Trophoblast cell (in vitro differentiated cells and primary cell): ENCODE measurements around the gene SMYD3.
"Not testable (repeated sequence)": the region's sequence is repeated elsewhere in the genome, so short reads cannot be mapped to it uniquely, and the experiment has no call there.

Experiments used
- DNase-seq, 2 donors: peaks; one replicate each; pipeline ENCODE4 v3.0.0-alpha.2; 2016
- H2AFZ ChIP-seq: 2 replicates; pipeline ENCODE4 v1.6.1; 2013; ENCODE audit warnings: low read length, moderate library complexity, mild to moderate bottlenecking; ENCODE audit not compliant: insufficient read depth, poor library complexity
- H2AK5ac ChIP-seq: 2 replicates; pipeline ENCODE4 v1.6.1; 2013; ENCODE audit warnings: mild to moderate bottlenecking, low read length
- H2BK120ac ChIP-seq: 2 replicates; pipeline ENCODE4 v1.6.1; 2013; ENCODE audit warnings: low read length, mild to moderate bottlenecking, moderate library complexity; ENCODE audit not compliant: insufficient read depth, poor library complexity
- H2BK12ac ChIP-seq: 2 replicates; pipeline ENCODE4 v1.6.1; 2013; ENCODE audit warnings: mild to moderate bottlenecking, low read length, moderate library complexity
- H2BK5ac ChIP-seq: 2 replicates; pipeline ENCODE4 v1.6.1; 2013; ENCODE audit warnings: low read length, low read depth, moderate library complexity, mild to moderate bottlenecking; ENCODE audit not compliant: poor library complexity
- H3K14ac ChIP-seq: 2 replicates; pipeline ENCODE4 v1.6.1; 2013; ENCODE audit warnings: mild to moderate bottlenecking, low read length
- H3K18ac ChIP-seq: 2 replicates; pipeline ENCODE4 v1.6.1; 2013; ENCODE audit warnings: mild to moderate bottlenecking, low read length
- H3K23ac ChIP-seq: 2 replicates; pipeline ENCODE4 v1.6.1; 2013; ENCODE audit warnings: low read length
- H3K27ac ChIP-seq: 2 replicates; pipeline ENCODE4 v1.5.1; 2013; ENCODE audit warnings: low read depth, mild to moderate bottlenecking, inconsistent platforms, low read length, moderate library complexity
- H3K27me3 ChIP-seq: 2 replicates; pipeline ENCODE4 v1.6.1; 2013; ENCODE audit warnings: inconsistent platforms, mild to moderate bottlenecking, low read length, moderate library complexity; ENCODE audit not compliant: insufficient read depth
- H3K36me3 ChIP-seq, 2 experiments: 1 replicate in 1 of 2; 2 replicates in 1 of 2; pipeline ENCODE4 v1.6.1; 2013; ENCODE audit warnings: low read length in 2 of 2, mild to moderate bottlenecking in 2 of 2, moderate library complexity in 1 of 2; ENCODE audit not compliant: insufficient read depth in 2 of 2, control insufficient read depth in 1 of 2
- H3K4ac ChIP-seq: 2 replicates; pipeline ENCODE4 v1.6.1; 2013; ENCODE audit warnings: low read depth, mild to moderate bottlenecking, low read length, moderate library complexity
- H3K4me1 ChIP-seq, 2 experiments: 1 replicate in 1 of 2; 2 replicates in 1 of 2; pipeline ENCODE4 v1.6.1; 2013; ENCODE audit warnings: low read length in 2 of 2, mild to moderate bottlenecking in 2 of 2, moderate library complexity in 1 of 2; ENCODE audit not compliant: insufficient read depth in 2 of 2, control insufficient read depth in 1 of 2
- H3K4me2 ChIP-seq: 2 replicates; pipeline ENCODE4 v1.6.1; 2013; ENCODE audit warnings: inconsistent platforms, mild to moderate bottlenecking, low read length, moderate library complexity
- H3K4me3 ChIP-seq: 2 replicates; pipeline ENCODE4 v1.5.1; 2013; ENCODE audit warnings: mild to moderate bottlenecking, low read depth, low read length, inconsistent platforms
- H3K79me1 ChIP-seq: one replicate; pipeline ENCODE4 v1.6.1; 2013; ENCODE audit warnings: low read length
- H3K79me2 ChIP-seq: 2 replicates; pipeline ENCODE4 v1.6.1; 2013; ENCODE audit warnings: low read length, mild to moderate bottlenecking; ENCODE audit not compliant: control insufficient read depth, insufficient read depth, poor library complexity
- H3K9ac ChIP-seq: 2 replicates; pipeline ENCODE4 v1.6.1; 2013; ENCODE audit warnings: mild to moderate bottlenecking, low read length
- H3K9me3 ChIP-seq: 2 replicates; pipeline ENCODE4 v1.6.1; 2013; ENCODE audit warnings: low read depth, mild to moderate bottlenecking, control low read depth, inconsistent platforms, low read length; ENCODE audit not compliant: insufficient read depth
- H4K12ac ChIP-seq: 2 replicates; pipeline ENCODE4 v1.6.1; 2013; ENCODE audit warnings: low read depth, mild to moderate bottlenecking, low read length, moderate library complexity
- H4K8ac ChIP-seq: 2 replicates; pipeline ENCODE4 v1.6.1; 2013; ENCODE audit warnings: low read depth, mild to moderate bottlenecking, low read length, moderate library complexity
- H4K91ac ChIP-seq: one replicate; pipeline ENCODE4 v1.6.1; 2013; ENCODE audit warnings: low read depth, mild to moderate bottlenecking, low read length, moderate library complexity
- WGBS: extraction: QIAGEN DNeasy Blood & Tissue Kit; methylation state at CpG from one replicate; pipeline ENCODE4 v1.1.7; 2013; ENCODE audit warnings: missing lambda C conversion rate; ENCODE audit not compliant: insufficient read length, insufficient coverage; ENCODE audit errors: extremely low coverage; 5-methylcytosine and 5-hydroxymethylcytosine counted together

Gene SMYD3

GRCh38 chr1:246074421-246074820 lies 432.7 kb downstream of the SMYD3 start:
- no peak overlapping the region for H3K9ac ChIP-seq
- no CpG with 5 or more reads among the region's 2 CpGs for WGBS
- H4K12ac ChIP-seq: no peak overlapping the region
- H2BK5ac ChIP-seq: no peak overlapping the region
- H2AFZ ChIP-seq: no peak overlapping the region
- H2AK5ac ChIP-seq: no peak overlapping the region
- H3K4me1 ChIP-seq: peaks cover 0 to 5% of the 10 kb centered on the region in 2 experiments
- H3K18ac ChIP-seq: no peak overlapping the region
- no peaks in the 10 kb centered on the region for H3K79me1 ChIP-seq
- no peak overlapping the region for H3K23ac ChIP-seq
- DNase-seq: no peak
- no peak overlapping the region for H3K4ac ChIP-seq
- H3K36me3 ChIP-seq: no peaks in the 10 kb centered on the region
- H4K91ac ChIP-seq: no peak overlapping the region
- no peak overlapping the region for H2BK12ac ChIP-seq
- no peak overlapping the region for H3K4me2 ChIP-seq
- H3K14ac ChIP-seq: no peak overlapping the region
- H3K9me3 ChIP-seq: no peaks in the 10 kb centered on the region
- H3K79me2 ChIP-seq: no peaks in the 10 kb centered on the region
- H3K27ac ChIP-seq: no peak overlapping the region
- no peak overlapping the region for H3K4me3 ChIP-seq
- H4K8ac ChIP-seq: no peak overlapping the region
- no peak overlapping the region for H2BK120ac ChIP-seq
- H3K27me3 ChIP-seq: no peaks in the 10 kb centered on the region

GRCh38 chr1:246072456-246072955 lies 434.6 kb downstream of the SMYD3 start:
- Histone ChIP-seq H2AK5ac (no peak overlapping the region), H3K79me2 (no peaks in the 10 kb centered on the region), H2BK120ac (no peak overlapping the region), H3K27me3 (no peaks in the 10 kb centered on the region), H2AFZ (no peak overlapping the region), H3K4me3 (no peak overlapping the region), H3K14ac (no peak overlapping the region), H3K18ac (no peak overlapping the region), H3K36me3 (no peaks in the 10 kb centered on the region), H2BK12ac (peak overlapping the region; percentile 30), H3K27ac (no peak overlapping the region), H4K12ac (no peak overlapping the region), H3K9me3 (no peaks in the 10 kb centered on the region), H2BK5ac (no peak overlapping the region), H3K4me1 (peaks cover 2 to 5% of the 10 kb centered on the region in 2 experiments), H3K4me2 (no peak overlapping the region), H3K79me1 (no peaks in the 10 kb centered on the region), H3K4ac (no peak overlapping the region), H4K91ac (no peak overlapping the region), H4K8ac (no peak overlapping the region), H3K9ac (no peak overlapping the region), H3K23ac (no peak overlapping the region)
- WGBS: no CpG with 5 or more reads among the region's 5 CpGs
- no peak for DNase-seq

DNA sequence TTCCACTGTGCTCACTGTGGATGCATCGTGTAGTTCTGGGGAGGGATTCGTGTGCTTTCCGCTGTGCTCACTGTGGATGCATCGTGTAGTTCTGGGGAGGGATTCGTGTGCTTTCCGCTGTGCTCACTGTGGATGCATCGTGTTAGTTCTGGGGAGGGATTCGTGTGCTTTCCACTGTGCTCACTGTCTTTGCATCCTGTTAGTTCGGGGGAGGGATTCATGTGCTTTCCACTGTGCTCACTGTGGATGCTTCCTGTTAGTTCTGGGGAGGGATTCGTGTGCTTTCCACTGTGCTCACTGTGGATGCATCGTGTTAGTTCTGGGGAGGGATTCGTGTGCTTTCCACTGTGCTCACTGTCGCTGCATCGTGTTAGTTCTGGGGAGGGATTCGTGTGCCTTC lies 435.1 kb downstream of the SMYD3 start:
- not testable (repeated sequence) for H3K4ac ChIP-seq, H4K12ac ChIP-seq, H3K14ac ChIP-seq, H3K4me2 ChIP-seq, H3K27me3 ChIP-seq, H3K4me1 ChIP-seq, H2BK12ac ChIP-seq, DNase-seq, H3K4me3 ChIP-seq, H3K9me3 ChIP-seq, H3K79me2 ChIP-seq, H2BK5ac ChIP-seq, H3K27ac ChIP-seq, H2AFZ ChIP-seq, H4K91ac ChIP-seq, H2AK5ac ChIP-seq, H4K8ac ChIP-seq, H3K18ac ChIP-seq, H2BK120ac ChIP-seq, H3K36me3 ChIP-seq, H3K23ac ChIP-seq, H3K9ac ChIP-seq, H3K79me1 ChIP-seq
- no CpG with 5 or more reads among the region's 15 CpGs for WGBS

- H3K27ac ChIP-seq, H3K23ac ChIP-seq, H3K36me3 ChIP-seq, H4K12ac ChIP-seq, H4K91ac ChIP-seq, H2AK5ac ChIP-seq, H3K4me3 ChIP-seq, H4K8ac ChIP-seq, DNase-seq, H3K79me2 ChIP-seq, H2BK120ac ChIP-seq, H3K4ac ChIP-seq, H3K79me1 ChIP-seq, H3K4me1 ChIP-seq, H3K27me3 ChIP-seq, H3K9me3 ChIP-seq, H2AFZ ChIP-seq, H3K18ac ChIP-seq, H3K4me2 ChIP-seq, H2BK12ac ChIP-seq, H3K9ac ChIP-seq, H2BK5ac ChIP-seq, H3K14ac ChIP-seq: not testable (repeated sequence)
- WGBS: no CpG with 5 or more reads among the region's 11 CpGs
Measured at GRCh38 chr1:246071561-246071960, 435.5 kb downstream of the SMYD3 start.
